ENCODE measurements around the gene CORO6.

DNA sequence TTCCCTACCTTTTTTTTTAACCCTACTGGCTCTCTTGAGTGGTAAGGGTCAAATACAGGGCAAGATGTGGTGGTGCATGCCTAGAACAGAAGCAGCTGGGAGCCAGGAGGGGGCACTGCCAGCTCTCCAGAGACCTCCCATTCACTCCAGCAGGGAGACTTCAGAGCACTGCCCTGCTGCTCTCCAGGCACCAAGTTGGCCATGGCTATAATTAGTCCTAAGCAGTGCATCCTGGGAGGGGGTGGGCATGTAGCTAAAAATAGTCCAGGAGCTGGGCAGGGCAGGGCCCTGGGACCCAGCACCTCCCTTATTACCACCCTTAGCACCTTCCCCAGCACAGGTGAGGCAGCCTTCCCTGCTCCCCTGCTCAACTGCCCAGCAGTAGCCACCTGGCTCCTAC lies 3.5 kb downstream of the CORO6 start:
- no peak for TF ChIP-seq POLR2A (IDR thresholded peaks at IDR 0.05)
- TF ChIP-seq, protein P1, sequence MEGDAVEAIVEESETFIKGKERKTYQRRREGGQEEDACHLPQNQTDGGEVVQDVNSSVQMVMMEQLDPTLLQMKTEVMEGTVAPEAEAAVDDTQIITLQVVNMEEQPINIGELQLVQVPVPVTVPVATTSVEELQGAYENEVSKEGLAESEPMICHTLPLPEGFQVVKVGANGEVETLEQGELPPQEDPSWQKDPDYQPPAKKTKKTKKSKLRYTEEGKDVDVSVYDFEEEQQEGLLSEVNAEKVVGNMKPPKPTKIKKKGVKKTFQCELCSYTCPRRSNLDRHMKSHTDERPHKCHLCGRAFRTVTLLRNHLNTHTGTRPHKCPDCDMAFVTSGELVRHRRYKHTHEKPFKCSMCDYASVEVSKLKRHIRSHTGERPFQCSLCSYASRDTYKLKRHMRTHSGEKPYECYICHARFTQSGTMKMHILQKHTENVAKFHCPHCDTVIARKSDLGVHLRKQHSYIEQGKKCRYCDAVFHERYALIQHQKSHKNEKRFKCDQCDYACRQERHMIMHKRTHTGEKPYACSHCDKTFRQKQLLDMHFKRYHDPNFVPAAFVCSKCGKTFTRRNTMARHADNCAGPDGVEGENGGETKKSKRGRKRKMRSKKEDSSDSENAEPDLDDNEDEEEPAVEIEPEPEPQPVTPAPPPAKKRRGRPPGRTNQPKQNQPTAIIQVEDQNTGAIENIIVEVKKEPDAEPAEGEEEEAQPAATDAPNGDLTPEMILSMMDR (IDR thresholded peaks at IDR 0.05): no peak
